NCI-H2171 treated with DMSO at 0.1 percent for 48 hours (cell line): Measurements from ENCODE around the gene CAPNS1.
A peak's percentile ranks its signal among the peaks of the same experiment; 100 is the strongest.
"Not testable (repeated sequence)": the region's sequence is repeated elsewhere in the genome, so short reads cannot be mapped to it uniquely, and the experiment has no call there.

Experiments used
- DNase-seq: peaks from one replicate; lab custom pipeline; 2025; lab: John Stamatoyannopoulos, UW

The CAPNS1 gene

DNA sequence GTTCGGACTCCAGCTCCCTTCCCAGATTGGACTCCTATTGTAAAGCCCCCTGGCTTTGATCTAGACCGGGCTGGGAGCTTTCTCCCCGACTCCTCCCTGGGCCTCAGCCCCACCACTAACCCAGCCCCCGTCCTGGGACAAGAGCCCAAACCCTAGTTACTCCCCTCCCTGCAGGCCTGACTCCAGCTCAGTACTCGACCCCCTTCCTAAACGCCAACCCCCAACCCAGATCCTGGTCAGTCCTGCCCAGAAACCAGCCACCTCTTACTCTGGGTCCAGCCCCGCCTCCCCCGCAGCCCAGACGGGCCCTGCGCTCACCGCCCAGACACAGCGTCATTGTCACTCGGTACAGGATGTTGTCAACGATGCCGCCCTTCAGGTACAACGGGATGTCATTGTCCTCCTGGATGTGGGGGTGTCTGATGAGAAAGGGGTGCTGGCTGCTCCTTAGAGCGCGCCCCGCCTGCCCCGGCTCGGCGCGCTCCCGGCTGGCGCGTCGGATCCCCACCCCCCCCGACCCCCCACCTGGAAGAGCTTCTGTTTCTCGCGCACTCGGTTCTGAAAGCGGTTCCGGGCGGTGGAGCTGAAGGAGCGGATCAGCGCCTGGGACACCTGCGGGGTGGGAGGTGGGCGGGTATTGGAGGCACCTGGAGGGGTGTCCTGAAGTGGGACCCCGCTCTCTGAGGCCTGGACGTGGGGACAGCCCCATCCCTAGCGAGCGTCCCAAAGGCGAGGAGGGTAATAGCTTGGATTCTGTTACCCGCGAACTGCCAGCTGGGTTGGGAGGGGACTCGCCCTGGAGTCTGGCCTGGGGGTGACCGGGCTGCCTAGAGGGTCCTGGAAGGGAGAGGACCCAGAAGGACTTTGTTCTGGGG, 11.5 kb downstream of the CAPNS1 start:
- DNase-seq, result no peak

DNA sequence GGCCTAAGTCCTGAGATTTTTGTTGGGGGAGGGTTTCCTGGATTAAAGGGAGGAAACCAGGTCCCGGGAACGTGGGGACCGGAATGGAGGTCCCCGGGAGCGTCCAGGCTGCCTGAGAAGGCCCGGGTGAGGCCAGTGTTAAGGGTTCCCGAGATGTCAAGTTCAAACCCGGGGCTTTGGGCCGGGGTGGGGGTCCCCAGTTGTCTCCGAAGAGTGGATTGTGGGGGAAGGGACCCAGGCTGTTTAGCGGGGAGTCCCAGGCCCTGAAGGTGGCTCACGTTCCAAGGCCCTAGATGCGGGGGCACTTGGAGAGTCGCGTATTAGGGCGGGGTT, 12.1 kb downstream of the CAPNS1 start:
- DNase-seq, result no peak

DNA sequence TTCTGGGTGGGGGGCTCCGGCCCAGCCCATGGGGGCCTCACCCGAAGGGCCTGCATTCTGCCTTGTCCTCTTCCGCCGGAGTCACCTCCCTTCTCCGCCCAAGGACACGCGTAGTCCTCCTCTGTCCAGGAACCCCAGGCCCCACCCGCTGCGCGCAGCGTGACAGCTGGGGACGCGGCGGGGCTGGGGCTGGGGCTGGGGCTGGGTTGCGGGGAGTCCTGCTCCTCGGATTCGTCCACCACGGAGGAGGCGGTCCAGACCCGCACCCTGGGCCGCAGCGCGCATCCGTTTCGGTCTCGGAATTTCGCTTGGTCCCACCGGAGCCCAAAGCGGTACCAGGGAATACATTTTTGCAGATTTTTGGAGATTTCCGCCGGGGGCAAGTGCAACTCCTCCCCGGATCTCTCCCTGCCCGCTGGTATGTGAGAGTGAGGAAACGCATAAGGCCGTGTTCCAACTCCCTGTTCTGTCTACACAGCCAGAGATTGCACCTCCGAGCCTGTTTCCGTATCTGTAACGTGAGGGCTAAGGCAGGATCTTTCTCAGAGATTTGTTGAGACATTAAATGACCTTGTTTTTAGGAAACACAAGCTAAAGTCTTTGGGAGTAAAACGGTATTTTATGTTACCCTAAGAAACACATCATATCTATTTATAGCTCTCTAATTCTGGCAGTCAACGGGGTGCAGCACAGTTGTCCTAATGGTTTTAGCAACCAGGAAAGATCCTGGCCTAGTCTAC, 12.7 kb downstream of the CAPNS1 start, which contains the start of gene COX7A1:
Gene COX7A1 (minus strand): TSS at position 96 of the 740 bp plus-strand sequence. CDS start 40 bp downstream, at position 56.
- no peak for DNase-seq

- no peak for DNase-seq
Measured at GRCh38 chr19:36153126-36153525, 13.3 kb downstream of the CAPNS1 start.

GRCh38 chr19:36160821-36161596, 21.1 kb downstream of the CAPNS1 start:
- DNase-seq, result no peak

GRCh38 chr19:36163813-36164212, 23.9 kb downstream of the CAPNS1 start:
- no peak for DNase-seq

GRCh38 chr19:36169084-36169760, 29.4 kb downstream of the CAPNS1 start:
- DNase-seq, result peak; percentile 87

- DNase-seq, result no peak
Measured at GRCh38 chr19:36172852-36173251, 33.0 kb downstream of the CAPNS1 start.

DNA sequence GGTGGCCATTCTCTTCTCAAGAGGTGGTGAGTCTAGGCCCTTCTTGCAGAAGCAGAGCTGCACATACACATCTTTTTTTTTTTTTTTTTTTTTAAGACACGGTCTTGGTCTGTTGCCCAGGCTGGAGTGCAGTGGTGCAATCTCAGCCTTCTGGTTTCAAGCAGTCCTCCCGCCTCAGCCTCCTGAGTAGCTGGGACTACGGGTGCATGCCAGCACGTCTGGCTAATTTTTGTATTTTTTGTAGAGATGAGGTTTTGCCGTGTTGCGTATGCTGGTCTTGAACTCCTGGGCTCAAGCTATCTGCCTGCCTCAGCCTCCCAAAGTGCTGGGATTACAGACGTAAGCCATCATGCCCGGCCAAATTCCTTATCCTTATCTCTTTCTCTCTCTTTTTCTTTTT, 34.0 kb downstream of the CAPNS1 start:
- DNase-seq, result not testable (repeated sequence)

DNA sequence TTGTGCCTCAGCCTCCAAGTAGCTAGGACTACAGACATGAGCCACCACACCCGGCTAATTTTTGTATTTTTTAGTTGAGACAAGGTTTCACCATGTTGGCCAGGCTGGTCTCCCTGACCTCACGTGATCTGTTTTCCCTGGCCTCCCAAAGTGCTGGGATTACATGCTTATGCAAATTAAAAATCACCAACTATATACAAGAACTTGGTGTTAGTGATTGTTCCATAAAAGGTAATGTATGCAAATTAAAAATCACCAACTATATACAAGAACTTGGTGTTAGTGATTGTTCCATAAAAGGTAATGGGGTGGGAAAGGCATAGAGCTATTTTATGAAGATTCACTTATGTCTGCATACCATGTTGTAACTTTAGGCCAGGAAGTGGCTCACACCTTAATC, 39.2 kb downstream of the CAPNS1 start:
- DNase-seq, result not testable (repeated sequence)

DNA sequence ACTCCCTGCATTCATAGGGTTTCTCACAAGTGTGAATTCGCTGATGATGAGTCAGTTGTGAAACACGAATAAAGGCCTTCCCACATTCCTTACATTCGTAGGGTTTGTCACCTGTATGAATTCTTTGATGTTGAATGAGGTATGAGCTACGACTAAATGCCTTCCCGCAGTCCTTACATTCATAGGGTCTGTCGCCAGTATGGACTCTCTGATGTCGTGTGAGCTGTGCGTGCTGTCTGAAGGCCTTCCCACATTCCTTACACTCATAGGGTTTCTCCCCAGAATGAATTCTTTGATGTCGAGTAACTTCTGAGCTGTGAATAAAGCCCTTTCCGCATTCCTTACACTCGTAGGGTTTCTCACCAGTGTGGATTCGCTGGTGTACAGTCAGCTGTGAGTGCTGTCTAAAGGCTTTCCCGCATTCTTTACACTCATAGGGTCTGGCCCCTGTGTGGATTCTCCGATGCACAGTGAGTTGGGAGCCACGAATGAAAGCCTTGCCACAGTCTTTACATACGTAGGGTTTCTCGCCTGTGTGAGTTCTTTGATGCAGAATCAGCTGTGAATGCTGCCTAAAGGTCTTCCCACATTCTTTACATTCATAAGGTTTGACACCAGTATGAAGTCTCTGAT, 42.9 kb downstream of the CAPNS1 start:
- no peak for DNase-seq

DNA sequence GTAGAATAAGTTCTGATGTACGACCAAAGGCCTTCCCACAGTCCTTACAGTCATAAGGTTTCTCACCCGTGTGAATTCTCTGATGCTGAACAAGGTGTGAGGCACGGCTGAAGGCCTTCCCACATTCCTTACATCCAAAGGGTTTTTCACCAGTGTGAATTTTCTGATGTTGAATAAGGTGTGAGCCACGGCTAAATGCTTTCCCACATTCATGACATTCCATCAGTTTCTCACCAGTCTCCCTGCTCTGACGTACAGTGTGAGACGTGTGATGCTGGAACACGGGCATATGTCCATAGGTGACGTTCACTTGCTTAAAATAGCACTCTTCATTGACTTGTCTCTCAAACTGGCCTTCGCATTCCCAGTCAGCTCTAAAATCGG, 43.4 kb downstream of the CAPNS1 start:
- no peak for DNase-seq

DNA sequence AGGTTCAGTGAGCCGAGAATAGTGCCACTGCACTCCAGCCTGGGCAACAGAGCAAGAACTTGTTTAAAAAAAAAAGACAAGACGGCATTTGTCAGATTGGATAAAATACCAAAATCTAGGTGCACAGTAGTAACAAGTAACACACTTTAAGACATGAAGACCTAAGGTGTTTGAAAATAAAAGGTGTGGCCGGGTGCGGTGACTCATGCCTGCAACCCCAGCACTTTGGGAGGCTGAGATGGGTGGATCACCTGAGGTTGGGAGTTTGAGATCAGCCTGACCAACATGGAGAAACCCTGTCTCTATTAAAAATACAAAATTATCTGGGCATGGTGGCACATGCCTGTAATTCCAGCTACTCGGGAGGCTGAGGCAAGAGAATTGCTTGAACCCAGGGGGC, 46.9 kb downstream of the CAPNS1 start:
- DNase-seq, result not testable (repeated sequence)

- DNase-seq, result no peak
Measured at GRCh38 chr19:36196249-36196648, 56.4 kb downstream of the CAPNS1 start.

DNA sequence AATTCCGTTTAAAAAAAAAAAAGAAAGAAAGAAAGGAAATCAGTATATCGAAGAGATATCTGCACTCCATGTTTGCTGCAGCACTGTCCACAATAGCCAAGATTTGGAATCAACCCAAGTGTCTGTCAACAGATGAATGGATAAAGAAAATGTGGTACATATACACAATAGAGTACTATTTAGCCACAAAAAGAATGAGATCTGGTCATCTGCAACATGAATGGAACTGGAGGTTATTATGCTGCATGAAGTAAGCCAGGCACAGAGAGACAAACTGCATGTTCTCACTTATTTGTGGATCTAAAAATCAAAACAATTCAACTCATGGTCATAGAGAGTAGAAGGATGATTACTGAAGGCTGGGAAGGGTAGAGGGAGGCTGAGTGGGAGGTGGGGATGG, 58.3 kb downstream of the CAPNS1 start:
- DNase-seq, result no peak
